NCI-H524 (cell line): ENCODE measurements around the gene ZDHHC22.

Experiments
- DNase-seq, 2 experiments: peaks; one replicate each; lab custom pipeline; 2025; lab: John Stamatoyannopoulos, UW

Gene ZDHHC22

GRCh38 chr14:77104393-77104792 is 37.2 kb downstream of the ZDHHC22 start:
- no peak for DNase-seq

GRCh38 chr14:77103951-77104350 is 37.6 kb downstream of the ZDHHC22 start:
- DNase-seq: no peak

GRCh38 chr14:77103475-77103874 is 38.1 kb downstream of the ZDHHC22 start:
- DNase-seq: no peak

DNA sequence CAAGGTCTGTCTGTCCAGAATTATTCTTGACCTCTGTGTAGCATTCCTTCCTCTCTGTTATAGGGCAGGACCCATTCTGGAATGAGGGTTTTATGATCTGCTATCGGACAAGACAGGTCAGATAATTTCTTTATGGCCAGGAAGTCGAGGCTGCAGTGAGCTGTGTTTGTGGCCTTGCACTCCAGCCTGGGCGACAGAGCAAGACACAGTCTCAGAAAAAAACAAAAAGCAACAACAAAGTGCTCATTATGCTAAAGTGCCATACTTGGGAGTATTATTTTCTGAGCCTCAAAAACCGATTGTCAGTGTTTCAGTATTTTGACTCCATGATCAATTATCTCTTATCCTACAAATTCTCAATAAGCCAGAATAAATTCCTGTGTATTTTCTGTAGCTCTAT is 39.4 kb downstream of the ZDHHC22 start:
- no peak for DNase-seq

- no peak for DNase-seq
Observed at GRCh38 chr14:77100961-77101360, 40.6 kb downstream of the ZDHHC22 start.

DNA sequence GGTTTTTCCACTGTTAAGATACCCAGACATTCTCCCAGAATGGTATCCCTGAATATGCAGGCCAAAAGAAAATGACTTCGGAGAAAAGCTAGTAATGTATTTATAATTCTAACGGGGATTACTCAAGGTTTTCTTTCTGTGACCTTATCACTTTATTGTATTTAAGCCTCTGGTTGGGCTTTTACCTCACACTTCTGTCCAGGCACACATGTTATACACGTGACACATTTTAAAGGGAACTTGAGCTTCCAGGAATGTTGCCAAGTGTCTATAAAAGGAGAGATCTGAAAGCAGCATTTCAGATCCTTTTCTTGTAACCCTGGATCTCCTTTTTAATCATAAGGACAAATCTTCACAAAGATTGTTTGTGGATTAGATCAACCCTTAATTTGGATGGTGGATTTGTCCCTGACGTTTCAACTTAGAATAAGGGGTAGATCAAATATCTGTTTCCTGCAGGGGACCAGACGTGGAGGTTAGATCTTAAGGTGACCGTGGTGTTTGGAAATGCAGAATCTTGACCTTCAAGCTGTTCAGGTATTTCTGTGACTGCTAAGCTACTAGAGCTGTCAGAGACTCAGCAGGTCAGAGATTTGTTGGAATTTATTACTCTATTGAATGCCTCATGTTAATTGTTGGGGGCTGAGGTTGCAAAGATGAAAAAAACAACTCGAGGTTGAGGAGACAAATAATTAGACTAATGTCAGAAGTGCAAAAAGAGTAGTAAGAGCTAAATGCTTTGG is 42.0 kb downstream of the ZDHHC22 start:
- DNase-seq: peak in 1 of 2 experiments; percentile 53

GRCh38 chr14:77098529-77099353 is 42.9 kb downstream of the ZDHHC22 start:
- peak; percentile 29 to 57 for DNase-seq

DNA sequence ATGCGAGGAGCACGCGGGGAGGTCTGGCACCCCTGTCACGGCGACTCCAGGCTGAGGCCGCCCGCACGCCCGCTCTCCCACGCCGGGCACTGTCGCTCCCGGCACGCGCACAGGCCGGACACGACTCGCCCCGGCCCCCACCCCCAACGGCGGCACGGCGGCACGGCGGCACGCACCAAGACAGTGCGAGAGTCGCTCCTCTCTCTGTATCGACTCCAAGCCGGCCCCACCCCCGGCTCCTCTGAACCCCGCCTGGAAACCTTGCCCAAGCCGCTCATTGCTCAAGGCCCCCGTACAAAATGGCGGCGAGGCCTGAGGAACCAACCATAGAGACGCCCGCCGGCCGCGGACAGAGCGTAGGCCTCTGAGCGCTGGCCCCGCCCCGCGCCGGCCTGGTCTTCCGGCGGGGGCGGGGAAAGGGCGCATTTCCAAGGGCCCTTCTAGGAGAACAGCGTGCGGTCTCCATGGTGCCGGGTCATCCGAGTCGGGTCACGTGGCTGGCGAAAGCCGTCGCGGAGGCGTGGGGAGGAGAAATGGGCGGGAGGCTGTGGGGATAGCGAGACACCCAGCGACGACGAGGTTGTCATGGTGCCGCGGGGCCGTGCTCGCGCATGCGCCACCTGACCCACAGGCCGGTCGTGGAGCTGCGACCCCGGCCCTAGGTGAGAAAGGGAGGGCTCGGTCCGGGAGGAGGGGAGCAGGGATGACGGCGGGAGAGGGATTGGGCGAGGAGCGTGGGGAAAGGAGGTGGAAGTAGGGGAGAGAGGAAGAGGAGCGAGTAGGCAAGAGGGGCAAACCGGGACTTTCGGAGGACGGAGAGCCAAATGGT is 43.7 kb downstream of the ZDHHC22 start, which contains the start of gene CIPC:
CIPC (plus strand) TSS at position 559 of the 829 bp plus-strand sequence. CDS start 7,451 bp downstream, outside the sequence.
- DNase-seq: peak; percentile 100

DNA sequence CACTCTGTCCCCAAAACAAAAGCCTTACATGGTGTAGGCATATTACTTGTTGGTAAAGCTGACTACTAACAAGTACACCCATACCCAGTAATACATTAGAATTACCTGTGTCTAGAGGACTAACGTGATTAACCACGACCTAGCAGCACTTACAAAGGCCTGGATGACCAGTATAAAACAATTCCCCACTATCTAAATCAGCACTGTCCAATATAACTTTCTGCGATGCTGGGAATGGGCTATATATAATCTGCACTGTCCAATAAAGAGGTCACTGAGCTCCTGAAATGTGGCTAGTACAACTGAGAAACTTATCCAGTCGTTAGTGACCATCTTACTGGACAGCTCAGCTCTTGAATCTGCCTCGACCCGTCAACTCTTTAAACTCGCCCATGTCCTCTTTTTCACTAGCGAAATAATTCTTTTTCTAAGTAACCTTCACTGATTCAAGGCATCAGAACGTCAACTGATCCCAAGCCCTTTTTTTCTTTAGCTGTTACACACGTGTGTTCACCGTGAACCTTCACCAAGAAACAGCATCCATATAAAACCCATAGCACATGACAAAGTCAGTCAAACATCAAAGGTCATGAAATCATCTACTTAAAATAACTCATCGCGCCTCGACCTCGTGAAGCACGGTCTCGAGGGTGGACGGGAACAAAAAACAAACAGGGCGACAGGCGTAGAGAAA is 44.4 kb downstream of the ZDHHC22 start:
- no peak for DNase-seq

GRCh38 chr14:77094672-77095284 is 46.8 kb downstream of the ZDHHC22 start:
- peak; percentile 92 to 93 for DNase-seq

GRCh38 chr14:77092676-77093075 is 48.9 kb downstream of the ZDHHC22 start:
- no peak for DNase-seq

GRCh38 chr14:77091518-77091917 is 50.1 kb downstream of the ZDHHC22 start:
- no peak for DNase-seq

DNA sequence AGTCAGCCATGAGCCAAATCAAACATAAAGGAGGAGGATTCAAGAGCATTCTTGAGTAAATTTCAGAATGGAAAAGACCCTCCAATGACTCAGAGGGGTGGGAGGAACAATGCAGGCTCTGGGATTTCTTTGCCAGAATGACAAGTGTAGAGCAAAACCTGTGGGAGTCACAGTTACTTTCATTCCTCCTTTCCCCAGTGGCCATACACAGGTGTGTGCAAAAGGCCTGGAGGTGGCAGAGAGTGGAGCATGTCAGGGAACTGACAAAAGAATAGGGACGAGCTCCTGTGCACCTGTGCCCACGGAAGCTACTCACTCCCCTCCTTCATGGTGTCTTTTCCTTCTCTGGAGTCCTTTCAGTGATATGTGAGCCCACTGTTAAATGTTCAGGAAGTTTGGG is 52.9 kb downstream of the ZDHHC22 start:
- no peak for DNase-seq

DNA sequence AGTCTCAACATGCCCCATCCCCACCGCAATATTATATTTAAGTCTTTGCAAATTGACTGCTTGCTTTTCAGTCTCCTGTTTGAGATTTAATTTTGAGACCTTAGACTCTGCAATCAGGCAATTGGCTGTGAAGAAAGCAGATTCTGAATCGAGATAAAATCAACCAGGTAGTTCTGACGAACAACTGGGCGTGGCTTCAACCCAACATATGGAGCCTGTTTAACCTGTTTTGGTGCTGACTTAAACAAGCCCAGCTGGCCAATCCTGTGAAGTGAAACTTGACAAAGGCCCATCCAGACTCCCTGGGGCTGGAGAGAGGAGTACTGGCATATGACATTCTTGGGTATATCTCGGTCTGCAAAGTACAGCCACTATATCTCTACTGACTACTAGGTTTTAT is 53.4 kb downstream of the ZDHHC22 start:
- DNase-seq: peak; percentile 80 to 91

- DNase-seq: no peak
Observed at GRCh38 chr14:77087631-77088030, 54.0 kb downstream of the ZDHHC22 start.

- no peak for DNase-seq
Observed at GRCh38 chr14:77086951-77087350, 54.6 kb downstream of the ZDHHC22 start.

DNA sequence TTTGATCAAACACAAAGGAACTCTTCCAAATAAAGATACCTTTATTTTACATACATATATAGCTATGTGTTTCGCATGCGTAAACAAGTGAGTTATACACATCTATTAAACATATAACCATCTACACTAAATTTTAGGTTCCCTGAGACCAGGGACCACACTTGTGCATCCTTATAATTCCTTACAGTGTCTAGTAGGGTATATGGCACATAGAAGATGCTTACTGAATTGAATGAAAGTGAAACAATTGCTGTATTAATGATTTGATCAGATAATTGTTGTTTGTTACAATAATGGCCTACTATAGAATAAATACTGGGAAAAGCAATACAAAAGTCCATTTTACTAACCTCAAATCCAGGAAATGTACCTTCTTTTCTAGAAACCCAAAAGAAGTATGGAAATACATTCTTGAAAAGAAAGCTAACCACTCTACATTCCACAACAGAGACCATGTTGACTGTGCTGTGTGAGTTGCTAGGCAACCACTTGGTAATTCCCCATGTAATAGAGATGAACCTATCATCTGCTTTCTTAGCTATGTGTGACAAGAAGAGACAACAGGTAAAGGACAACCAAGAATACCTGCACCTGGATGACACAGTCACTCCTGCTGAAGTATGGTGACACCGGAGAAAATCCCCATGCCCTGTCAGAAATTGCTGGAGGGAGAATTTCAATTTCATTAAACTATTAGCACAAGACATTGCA is 55.4 kb downstream of the ZDHHC22 start:
- DNase-seq: peak in 1 of 2 experiments; percentile 32

GRCh38 chr14:77085538-77085937 is 56.1 kb downstream of the ZDHHC22 start:
- no peak for DNase-seq

- DNase-seq: no peak
Observed at GRCh38 chr14:77084985-77085384, 56.6 kb downstream of the ZDHHC22 start.

DNA sequence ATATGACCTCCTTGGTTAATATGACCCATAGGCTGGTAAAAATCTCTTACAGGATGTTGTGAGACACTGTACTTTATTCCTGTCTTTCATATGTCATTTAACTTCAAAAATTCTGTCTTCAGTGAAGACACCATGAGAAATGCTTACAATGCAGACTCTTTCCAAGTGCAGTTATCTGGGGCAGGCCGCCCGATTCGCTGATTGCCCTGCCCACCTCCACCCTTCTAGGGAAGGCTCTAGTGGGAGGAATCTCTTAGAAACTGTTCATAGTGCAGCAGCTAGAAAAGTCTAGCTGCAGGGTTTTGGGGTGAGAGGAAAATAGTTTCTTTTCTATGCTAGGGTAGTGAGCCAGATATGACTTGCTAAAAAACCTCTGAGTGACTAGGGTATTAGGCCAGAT is 58.5 kb downstream of the ZDHHC22 start:
- no peak for DNase-seq

DNA sequence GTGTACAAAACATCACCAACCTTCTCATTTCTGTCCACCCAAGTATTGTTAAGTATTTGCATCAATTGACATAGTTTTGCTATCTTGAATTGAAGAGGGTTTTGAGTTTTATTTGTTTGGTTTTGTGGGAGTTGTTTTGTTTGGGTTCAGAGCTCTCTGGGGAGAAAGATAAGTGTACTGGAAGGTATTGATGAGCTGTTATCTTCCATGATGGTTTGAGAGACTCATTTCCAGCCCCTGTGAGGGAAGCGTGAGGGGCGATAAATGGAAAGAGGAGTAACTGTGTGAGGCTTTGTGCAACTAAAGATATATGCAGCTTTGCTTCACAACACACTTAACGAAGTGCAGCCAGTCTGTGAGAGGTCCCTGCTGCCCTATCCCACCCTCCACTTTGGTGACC is 59.2 kb downstream of the ZDHHC22 start:
- DNase-seq: no peak
